Right ventricle myocardium inferior (tissue), 1 donor: ENCODE data around the gene DYSF. TPM values are rescaled to one million over a fixed set of nuclear protein-coding genes. Genes with fewer than 3 reads are reported as not detected.

ENCODE experiments used
- ATAC-seq: fragments of 200-7000 bp; cut with Tn5 transposase; one replicate; pipeline ENCODE4 v1.9.1; 2020; ENCODE audit warnings: mild to moderate bottlenecking, moderate library complexity
- DNase-seq: peaks from one replicate; pipeline ENCODE4 v3.0.0; 2021; ENCODE audit errors: missing footprints
- intact Hi-C: fragments of 100-400 bp; cut with DNase I; formaldehyde crosslinking; loops from one replicate; pipeline ENCODE4 v1.11.0; 2022
- total RNA-seq: library from RNA; stranded (reverse); fragmentation: NEBNext Ultra II Directional; extraction: Animal tissue kit (Norgen Biotek cat#: 25700); gene quantifications from one replicate; pipeline ENCODE4 v1.2.1, GENCODE V29; 2021
- donor health status: DM: no; HTN: yes; CAD: no; lungs with severe emphysema.

DYSF gene
- total RNA-seq, 1 donor from 2014 or later, result 57.8 TPM

DNA sequence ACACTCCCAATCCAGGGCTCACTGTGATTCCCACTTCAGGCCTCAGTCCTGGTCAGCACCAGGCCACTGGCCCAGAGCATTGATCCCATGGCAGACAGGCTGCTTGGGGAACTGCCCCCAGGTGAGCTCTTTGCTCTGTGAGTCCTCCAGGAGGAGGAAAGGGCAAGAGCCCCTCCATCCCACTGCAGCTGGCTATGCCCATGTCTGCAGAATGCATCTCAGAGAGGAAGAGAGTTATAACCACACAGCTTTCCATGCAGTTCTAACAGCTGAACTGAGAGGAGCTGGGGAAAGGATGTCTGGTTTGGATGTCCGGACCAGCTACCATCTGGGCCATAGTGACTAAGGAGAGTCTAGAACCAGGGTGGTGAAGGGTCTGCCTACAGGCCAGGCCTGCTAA is 230.3 kb downstream of the DYSF start:
- no peak for ATAC-seq
- intact Hi-C loops, result no loop called here
- no peak for DNase-seq

GRCh38 chr2:71684226-71685072 is 231.1 kb downstream of the DYSF start:
- ATAC-seq (peak; percentile 35), DNase-seq (no peak)
- intact Hi-C loops, result no loop called here

DNA sequence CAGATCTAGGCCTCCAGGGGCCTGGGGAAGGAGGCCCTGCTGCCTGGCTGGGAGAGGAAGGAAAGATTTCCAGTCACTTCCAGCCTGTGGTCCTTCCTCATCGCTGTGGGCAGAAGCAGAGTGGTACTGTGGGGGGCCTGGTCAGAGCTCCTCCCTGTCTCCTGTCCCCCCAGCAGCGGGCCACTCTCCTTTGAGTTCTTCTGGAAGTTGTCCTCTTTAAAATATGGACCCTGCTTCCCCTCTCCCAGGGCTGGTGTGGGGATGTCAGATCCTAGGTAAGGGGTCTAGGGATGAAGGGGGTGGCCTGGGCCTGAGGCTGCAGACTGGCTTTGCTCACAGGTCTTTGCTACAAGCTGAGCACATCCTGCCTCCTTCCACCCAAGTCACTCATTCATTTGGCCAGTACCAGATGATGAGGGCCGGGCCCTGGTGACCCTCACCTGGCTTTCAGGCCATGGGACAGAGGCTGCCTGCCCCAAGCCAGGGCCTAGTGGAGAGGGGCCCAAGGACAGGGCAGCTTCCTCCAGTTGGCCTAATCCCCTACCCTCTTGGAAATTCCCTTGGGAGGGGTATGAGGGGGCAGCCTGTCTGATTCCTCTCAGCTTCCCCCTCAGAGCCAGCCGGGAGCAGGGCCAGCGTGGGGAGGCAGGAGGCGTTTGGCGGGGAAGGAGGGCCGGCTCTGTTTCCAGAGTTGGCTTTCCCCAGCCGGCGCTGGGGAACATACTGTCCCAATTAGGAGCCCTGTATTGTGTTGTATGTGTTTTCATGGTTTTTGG is 231.9 kb downstream of the DYSF start:
- intact Hi-C loops, result no loop called here
- ATAC-seq (peak; percentile 64), DNase-seq (no peak)

DNA sequence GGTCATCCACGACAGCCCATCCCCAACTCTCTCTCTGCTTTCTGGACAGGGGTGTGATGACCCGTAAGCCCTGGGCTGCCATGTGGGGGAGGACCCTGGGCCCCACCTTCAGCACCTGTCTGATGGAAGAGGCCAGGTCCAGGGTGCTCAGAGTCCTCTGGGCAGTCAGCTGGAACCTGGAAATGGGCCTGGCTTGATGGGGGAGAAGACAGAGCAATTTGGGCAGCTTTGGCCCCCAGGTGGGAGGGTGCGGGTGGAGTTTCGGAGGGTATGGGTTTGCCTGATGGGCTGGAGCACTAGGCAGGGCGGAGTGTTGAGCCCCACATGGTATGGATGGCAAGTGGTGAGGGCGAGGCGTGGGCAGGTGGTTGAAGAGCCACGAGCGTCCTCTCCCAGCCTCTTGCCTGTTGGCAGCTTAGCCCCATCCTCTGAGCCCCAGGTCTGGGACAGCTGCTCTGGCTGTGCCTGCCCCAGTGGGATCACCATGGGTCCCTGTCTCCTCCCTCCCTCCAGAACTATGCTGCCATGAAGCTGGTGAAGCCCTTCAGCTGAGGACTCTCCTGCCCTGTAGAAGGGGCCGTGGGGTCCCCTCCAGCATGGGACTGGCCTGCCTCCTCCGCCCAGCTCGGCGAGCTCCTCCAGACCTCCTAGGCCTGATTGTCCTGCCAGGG is 232.7 kb downstream of the DYSF start:
- DNase-seq (no peak), ATAC-seq (no peak)
- intact Hi-C loops, result no loop called here

- DNase-seq, result no peak
- intact Hi-C loops, result no loop called here
- no peak for ATAC-seq
Observed at GRCh38 chr2:71686781-71687180, 233.4 kb downstream of the DYSF start.

GRCh38 chr2:71687412-71687811 is 234.1 kb downstream of the DYSF start:
- no peak for ATAC-seq
- DNase-seq, result no peak
- intact Hi-C loops, result no loop called here

GRCh38 chr2:71688530-71688929 is 235.2 kb downstream of the DYSF start:
- ATAC-seq (no peak), DNase-seq (no peak)
- intact Hi-C loops, result no loop called here

DNA sequence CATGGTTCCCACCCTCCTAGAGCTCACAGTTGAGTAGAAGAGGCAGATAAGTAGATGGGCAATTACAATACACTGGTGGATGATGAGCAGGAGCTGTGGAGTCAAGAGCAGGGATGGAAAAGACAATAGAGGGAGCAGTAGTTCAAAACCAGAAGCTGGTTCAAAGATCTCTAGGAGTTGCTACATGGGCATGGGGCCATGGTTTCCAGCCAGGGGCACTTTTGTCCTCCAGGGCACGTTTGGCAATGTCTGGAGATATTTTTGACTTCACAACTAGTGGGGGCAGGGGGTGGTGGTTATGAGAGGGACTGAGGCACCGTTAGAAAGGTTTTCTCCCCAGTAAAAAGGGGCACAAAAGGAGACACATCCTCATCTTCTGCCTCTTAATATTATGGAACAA is 236.0 kb downstream of the DYSF start:
- ATAC-seq (no peak), DNase-seq (no peak)
- intact Hi-C loops, result no loop called here

DNA sequence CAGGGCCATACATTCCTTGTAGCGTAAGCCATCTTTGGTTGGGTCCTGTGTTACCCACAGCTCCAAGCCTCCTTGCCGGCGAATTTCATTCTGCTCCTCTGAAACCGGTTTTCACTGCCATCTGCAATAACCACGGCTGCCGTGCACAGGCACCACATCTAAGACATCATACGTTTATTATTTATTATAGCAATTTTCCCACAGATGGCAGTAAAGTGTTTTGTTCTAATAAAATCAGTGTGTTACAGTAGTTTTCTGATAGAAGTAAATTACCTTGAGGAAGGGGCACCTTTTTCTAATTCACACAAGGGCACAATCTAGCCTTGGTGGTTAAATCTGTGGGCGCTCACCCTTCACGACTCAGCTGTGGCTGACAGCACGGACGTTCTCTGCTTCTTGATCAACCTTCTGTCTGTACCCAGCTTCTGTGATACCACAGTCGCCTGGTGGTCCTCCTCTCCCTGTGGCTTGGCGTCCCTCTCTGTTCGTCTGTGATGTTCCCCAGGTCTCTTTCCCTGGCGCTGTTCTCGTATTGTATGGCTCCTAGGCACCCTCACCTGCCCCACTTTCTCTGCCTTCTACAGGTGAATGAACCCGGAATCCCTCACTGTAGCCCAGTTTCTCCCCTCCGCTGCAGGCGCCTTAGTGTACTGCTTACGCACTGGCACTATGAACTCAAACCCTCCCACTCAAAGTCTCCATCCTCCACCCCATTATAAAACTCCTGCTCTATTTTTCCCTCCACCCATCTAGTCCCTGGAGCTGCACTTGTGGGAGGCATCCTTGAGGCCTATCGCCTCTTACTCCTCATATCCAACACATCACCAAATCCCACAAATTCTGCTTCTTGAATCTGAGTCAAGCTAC is 236.8 kb downstream of the DYSF start:
- intact Hi-C loops, result no loop called here
- DNase-seq, result no peak
- ATAC-seq, result no peak

GRCh38 chr2:71690876-71691475 is 237.6 kb downstream of the DYSF start:
- ATAC-seq (no peak), DNase-seq (no peak)
- intact Hi-C loops, result no loop called here

DNA sequence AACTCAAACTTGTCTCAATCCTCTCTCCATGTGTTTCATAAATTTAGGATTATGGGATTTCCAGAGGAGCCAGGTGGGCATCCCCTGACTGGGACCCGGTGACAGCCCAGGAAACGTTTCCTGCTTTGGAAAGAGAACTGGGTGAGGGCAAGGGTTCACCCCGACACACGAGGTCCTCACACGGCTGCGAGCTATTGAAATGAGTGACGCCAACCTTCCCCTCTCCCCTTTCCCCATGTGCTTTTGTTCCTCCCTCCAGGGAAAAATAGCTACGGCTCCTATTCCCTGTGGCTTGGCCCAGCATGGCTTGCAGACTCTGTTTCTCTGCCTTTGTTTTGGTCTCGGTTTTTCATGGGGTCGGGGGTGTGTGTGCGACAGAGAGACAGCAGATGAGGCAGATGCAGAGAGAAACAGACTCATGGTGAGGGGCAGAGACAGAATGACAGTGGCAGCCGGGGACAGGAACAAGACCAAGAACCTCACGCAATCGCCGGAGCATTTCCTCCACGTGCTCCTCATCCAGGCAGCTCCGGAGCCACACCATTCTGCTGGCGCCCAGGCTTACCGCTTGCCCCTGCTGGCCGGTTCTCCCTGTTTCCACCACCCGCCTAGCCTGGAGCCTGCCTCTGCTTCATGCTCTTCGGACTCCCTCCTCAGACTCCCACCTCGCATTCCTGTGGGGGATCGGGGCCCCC is 238.5 kb downstream of the DYSF start:
- no peak for ATAC-seq
- intact Hi-C loops, result no loop called here
- no peak for DNase-seq

- no peak for DNase-seq
- ATAC-seq, result no peak
- intact Hi-C loops, result no loop called here
Observed at GRCh38 chr2:71692621-71693277, 239.4 kb downstream of the DYSF start.

DNA sequence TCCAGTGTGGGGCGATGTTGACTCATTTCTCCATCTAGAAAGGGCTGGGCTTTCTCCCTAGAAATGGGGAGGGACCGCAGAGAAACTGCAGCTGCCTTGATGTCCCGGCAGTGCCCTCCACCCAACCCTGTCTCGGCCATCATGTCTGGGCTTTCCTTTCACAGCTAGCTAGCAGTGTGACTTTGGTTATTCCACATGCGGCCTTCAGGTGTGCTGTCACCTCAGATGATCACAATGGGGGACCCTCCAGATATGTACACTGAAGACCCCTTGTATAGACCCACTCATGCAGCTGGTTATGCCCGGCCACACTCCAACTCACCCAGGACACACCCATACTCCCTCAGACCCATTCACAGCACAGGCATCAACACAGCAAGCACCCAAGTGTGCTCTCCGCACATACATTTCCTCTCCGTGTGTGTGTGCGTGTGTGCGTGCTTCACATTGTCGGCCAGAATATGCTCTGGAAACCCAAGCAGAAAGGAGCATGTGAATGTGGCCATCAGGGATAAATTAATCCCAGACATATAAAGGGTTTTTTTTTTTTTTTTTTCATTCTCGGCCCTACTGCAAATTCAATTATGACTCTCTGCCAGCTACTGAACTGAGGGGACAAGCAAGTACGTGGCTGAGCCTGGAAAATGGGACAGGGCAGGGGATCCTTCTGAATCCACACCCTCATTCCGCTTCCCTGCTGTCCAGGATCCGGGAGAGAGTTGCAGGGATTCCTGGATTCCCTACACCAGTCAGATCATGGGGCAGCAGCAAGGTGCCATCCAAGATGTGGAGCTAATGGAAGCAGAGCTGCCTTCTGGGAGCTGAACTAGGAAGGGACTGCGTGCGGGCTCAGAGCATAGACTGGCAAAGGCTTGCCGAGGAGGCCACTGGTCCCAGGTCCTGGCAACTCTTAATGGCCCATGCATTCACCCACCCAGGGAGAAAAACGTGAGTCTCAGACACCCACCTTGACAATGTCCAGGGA is 240.2 kb downstream of the DYSF start:
- DNase-seq, result no peak
- no peak for ATAC-seq
- intact Hi-C loops, result no loop called here

GRCh38 chr2:71694501-71695234 is 241.3 kb downstream of the DYSF start:
- ATAC-seq, result no peak
- intact Hi-C loops, result no loop called here
- DNase-seq, result no peak

DNA sequence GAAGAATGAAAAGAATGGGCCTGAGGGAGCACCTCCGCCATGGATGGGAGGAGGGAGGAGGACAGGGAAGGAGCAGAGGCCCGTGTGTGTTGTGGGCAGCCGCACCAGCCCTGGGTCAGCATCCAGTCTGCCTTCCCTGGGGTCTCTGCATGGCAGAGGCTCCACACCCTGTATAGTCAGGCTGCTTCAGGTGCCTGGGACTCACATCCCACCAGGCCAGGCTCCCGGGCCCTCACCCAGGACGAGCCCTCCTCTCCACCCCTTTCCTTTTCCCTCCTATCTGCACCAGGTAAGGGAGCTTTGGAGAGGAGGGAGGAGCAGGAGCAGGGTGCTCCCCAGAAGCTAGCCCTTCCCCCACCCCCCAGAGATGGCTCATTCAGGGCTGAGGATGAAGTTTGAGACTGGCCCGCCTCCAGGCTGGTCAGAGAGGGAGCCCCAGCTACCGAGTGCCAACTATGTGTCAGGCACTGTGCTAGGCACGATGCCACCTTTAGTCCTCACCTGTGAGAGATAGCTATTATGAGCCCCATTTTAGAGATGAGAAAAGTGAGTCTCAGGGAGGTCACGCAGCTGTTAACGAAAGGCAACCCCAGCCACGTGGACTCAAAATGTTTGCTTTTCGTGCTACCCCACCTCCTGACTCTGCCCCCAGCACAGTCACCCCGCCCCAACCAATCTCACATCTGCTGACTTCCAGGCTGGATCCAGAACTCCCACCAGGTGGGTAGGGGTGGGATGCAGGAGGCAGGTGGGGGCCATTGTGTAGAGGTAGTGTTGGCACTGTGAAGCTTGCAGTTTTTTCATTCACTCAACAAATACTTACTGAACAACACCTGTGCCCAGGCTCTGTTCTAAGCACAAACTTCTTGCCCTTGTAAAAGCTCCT is 242.1 kb downstream of the DYSF start:
- DNase-seq (no peak), ATAC-seq (no peak)
- intact Hi-C loops, result no loop called here
